GM19324 (cell line): Measurements from ENCODE around the gene CARHSP1.
"Not testable (repeated sequence)": the region's sequence is repeated elsewhere in the genome, so short reads cannot be mapped to it uniquely, and the experiment has no call there.

Experiments used
- ATAC-seq: cut with Tn5 transposase; IDR thresholded peaks from one replicate; pipeline ENCODE4 v1.9.1; 2021; ENCODE audit warnings: mild to moderate bottlenecking, moderate library complexity; ENCODE audit not compliant: unreplicated experiment, low FRiP score

CARHSP1 gene

DNA sequence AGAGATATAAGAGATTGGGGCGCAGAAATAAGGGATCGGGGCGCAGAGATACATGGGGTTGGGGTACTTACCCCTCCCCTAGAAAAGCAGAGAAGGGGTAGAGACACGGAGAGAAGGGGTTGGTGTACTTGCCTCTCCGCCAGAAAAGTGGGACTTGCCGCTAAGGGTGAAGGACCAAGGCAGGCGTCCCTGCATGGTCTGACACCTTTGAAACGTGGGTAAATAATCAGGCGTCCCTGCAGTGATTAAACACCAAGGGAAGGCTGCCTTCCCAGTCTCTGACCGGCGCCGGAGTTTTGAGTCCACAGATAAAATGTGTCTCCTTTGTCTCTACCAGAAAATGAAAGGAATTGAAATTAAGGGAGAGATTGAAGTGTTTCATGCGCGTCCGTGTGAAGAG is 31.2 kb downstream of the CARHSP1 start:
- ATAC-seq, result not testable (repeated sequence)

DNA sequence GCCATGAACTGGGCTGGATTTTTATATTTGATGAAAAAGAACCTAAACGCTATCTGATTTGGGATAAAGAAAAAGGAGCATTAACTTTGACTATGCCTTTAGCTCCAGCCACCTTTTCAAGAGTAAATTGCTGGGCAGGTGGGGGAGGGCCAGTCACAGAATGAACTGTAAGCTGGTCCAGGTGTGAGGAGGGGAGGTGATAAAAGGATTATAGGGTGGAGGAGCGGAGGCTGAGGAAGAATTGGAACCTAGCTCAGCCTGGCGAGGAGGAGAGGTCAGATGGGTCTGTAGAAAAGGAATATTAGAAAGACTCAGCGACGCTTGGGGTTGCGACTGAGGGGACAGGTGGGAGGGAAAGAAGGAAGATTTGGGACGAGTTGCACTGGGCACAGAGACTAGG is 32.0 kb downstream of the CARHSP1 start:
- ATAC-seq, result not testable (repeated sequence)

DNA sequence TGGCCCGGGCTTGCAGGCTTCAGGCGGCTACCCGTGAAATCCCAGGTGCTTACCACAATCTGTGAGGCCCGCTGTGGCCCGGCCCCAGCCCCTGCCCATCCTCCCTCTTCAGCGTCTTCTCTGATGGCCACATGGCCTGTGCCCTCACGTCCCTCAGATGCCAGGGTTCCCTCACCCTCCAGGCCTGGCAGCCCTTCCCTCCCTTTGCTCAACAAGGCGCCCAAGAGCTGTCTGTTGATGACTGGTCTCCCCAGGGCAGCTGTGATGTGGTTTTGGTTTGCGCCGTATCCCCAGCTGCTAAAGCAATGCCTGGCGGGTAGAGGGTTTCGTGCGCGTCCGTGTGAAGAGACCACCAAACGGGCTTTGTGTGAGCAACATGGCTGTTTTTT is 36.1 kb downstream of the CARHSP1 start:
- ATAC-seq, result no peak

DNA sequence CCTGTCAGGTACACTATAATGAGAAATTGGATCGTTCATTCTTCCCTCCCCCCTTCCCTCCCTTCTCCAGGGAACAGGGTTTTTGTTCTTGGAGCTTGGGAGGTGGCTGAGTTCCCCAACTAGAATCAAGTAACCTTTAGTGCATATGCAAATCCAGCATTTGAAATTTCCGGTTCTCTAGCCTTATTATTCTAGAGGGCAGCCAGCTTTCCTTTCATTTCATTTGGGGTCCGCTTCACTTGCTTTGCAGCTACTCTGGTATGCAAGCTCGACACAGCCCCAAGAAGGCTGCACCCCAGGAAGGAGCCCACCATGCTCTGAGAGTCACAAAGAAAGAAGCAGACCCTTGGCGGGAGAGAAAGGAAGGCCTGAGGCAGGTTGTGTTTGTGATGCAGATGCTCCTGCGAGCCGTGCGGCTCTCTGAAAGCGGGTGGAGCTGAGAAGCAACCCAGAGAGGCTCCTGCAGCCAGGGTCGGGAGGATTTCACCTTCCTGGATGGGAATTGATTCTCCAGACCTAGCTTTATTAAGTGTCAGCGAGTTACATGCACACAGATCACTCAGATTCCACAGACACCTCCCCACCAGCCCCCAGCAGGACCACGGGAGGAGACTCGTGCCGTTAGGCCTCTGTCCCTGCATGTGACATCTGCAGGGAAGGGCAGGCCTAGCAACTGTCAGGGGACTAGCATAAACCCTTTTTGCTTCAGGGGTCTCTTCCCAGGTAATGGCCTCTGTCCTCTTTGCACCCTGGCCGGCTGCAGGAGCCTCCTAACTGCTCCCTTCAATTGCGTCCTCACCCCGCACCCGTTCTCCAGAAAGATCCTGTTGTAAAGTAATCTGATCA is 36.7 kb downstream of the CARHSP1 start:
- ATAC-seq, result no peak

DNA sequence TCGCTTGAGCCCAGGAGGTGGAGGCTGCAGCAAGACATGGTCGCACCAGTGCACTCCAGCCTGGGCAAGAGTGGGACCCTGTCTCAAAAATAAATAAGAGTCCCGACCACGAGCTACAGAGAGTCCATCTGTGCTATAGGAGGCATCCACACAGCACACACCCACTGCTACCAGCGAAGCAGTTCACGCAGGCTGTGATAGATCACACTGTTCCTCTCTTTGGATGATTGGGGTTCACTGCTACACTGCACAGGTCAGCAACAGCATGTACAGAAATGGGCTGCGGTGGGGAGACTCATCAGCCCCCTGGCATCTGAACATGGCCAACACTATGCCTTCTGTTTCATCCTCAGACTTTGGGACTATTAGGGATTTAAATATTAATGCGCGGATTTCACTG is 37.4 kb downstream of the CARHSP1 start:
- ATAC-seq, result no peak

DNA sequence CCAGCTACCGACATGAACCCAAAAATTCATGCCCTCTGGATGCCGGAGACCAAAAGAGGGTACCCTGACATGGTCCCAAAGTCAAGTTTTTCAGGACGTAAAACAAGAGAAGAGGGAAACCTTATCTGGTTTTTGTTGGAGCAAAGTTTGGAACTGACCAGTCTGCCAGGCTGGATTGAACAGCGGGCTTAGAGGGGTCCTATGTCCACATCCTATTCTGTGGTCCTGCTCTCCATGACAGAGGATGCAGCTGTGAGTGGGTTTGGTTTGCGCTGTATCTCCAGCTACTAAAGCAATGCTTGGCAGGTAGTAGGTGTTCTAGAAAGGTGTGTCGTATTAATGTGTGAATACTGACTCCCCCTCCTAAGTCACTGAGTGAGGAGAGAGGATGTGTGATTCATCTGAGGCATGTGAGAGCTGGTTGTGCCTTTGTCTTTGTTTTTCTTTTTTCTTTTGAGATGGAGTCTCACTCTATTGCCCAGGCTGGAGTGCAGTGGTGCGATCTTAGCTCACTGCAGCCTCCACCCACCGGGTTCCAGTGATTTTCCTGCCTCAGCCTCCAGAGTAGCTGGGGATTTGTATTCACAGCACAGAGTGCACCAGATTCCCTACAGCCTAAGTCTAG is 40.2 kb downstream of the CARHSP1 start:
- no peak for ATAC-seq

DNA sequence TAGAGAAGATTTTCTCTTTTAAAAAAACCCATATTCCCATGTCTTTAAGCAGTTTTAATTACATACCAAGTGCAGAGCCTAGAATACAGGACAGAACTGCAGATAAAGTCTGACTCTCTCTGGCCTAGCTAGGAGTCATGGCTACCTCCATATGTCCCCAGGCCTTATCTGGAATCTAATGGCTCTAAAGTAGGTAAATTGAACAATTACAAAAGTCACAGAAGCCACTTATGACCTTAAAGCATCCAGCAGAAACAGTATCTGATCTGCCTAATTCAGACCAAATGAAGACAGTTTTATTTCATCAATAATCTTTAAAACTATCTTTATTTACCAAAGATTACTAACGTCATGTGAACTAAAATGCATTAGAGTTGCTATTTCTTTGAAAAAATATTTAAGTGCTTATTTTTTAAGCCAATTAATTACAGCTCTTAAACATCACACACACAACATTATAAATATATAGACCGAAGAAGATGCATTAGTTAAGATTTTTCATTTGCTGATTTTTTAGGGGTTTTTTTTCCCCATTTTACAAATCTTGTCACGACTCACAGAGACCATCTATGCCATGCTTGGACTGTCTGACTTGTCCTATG is 42.4 kb downstream of the CARHSP1 start:
- ATAC-seq, result no peak

DNA sequence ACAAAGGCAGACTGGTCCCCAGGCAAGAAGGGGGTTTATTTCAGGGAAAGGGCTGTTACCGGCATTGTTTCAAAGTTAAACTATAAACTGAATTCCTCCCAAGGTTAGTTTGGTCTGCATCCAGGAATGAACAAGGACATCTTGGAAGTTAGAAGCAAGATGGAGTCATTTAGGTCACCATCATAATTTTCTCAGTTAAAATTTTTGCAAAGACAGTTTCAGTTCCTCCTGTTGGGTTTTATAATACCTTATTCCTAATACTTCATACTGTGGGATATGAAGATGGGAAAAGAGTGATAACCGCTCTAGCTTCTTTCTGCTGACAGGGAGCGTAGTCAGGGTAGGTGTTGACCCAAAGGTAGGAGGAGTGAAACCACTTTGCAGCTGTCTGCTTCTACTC is 46.4 kb downstream of the CARHSP1 start:
- ATAC-seq, result no peak

DNA sequence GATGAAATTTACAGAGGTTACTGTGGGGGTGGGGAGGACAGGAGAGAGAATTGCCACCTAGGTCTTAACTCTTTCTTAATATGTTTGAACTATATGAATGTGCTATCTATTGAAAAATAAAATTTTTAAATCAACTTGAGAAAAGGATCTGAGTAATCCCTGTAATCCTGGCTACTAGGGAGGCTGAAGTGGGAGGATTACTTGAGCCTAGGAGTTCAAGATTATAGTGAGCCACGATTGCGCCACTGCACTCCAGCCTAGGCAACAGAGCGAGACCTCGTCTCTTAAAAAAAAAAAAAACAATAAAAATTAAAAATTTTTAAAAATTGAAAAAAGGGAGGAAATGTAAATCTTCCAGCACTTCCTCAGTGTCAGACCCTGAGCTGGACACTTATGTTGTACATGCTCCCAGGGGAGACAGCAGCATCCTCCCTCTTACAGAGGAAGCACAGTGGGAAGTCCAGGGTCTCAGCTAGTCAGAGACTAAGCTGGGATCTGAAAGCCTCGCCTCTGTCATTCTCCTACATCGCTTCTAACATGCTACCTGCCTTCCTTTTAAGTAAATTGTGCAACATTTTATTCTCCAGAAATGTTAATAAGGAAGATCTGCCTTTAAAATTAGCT is 49.3 kb downstream of the CARHSP1 start:
- no peak for ATAC-seq

DNA sequence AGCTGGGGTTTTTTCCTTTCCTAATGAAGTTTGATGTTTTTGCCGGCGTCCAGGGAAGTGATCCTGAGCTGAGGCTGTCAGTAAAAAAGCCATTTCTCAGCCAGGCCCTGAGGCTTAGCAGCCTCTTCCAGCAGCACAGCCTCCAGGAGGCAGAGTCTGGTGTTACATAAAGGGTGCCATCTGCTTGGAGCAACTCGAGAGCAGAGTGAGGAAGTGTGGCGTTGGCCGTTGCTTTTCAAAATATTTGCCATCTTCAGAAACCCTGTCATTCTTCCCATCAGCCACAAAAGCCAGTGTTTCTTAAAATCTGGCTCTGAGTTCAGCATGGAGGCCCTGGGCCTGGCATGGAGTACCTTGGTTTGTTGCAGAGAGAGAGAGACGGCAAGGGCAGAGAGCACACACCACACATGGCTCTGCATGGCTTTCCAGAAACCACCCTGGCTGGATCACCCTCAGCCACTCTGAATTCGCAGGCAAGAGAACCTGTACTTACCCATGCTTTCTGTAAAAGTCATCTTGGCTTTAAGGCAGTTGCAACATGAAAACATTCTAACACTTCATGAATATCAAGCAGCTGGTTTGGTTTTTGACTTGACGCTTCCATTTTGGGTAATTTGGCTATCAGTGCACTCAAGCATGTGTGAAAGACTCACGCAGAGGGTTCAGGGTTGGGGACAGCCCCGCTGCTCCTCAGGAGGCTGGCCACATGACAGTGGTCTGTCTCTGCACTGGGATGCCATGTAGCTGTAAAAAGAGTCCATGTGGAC is 50.1 kb downstream of the CARHSP1 start:
- no peak for ATAC-seq

DNA sequence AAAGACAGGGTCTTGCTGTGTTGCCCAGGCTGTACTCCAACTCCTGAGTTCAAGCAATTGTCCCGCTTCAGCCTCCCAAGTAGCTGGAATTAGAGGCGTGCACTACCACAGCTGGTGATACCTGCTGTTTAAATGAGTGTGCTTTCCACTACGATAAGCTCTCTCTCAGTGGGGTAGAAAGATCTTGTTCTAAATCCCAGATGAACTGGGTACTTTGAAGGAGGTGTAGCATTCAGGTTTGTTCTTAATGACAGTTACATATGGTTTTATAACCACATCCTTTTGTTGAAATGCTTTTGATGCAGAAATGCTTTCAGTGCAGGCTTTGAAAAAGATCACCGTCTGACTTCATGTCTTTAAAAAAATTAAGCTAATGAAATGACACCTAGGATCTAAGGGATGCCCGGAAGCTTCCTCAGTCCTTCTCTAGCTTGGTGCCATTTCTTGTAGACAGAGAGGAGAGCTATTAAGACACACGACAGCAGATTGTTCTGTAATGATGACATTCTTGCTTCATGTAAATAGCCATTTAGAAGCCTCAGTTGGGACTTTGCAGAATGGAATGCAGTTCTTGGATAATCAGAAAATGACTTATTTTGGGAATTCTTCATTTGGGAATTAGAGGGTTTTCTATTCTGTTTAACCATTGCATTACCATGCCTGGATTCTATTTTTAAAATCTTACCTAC is 51.7 kb downstream of the CARHSP1 start:
- no peak for ATAC-seq

DNA sequence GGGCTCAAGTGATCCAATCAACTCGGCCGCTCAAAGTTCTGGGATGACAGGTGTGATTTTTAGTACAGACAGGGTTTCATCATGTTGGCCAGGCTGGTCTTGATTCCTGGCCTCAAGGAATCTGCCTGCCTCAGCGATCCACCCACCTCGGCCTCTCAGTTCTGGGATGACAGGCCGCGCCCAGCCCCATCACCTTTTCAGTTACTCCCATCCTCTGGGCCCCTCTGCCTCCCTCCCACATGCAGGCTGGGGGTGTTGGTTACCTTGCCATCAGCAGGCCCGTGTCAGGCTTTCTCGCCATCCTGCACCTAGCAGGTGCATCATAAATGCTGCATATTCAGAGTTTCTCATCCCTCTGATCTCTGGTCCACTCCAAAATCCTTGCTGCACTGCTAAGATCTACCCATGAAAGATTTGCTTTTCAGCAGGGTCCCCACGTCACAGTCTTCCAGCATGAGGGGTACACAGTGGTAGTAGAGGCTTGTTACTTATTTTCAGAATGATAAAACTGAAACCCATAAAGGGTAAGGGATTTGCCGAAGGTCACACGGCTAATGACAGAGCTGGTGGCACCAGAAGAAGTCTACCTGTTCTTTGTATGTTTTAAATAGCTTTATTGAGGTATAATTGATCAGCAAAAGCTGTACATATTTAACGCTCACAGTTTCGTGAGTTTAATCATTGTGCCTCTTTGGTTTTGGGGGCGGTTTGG is 54.6 kb downstream of the CARHSP1 start:
- no peak for ATAC-seq

DNA sequence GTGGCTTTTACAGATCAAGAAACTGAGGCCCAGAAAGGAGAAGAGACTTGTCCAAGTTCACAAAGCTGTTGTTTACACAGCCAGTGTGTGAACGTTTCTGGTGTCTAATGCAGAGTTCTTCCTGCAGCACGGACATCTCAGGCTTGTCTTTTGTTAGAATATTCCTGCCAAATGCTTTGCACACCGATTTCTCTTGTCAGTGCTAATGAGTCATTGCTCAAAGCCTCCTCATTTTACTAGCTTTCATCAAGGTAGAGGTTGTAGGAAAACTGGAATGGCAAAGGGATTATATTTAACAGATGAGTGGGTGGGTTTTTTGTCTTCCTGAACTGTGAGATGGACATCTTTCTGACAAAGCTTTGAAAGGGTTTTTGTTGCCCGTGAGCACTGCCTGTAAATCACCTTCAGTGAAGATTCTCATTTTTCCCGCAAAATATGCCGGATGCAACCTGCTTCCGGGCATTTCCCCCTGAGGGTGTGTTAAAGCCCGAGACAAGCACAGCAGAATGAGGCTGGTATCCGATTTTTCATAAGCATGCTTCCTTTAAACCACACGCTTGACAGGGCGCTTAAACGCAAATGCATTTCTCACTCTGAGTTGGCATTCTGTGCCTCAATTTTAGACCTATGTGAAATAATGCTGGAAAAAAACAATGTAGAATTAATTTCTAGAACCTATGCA is 56.5 kb downstream of the CARHSP1 start:
- ATAC-seq, result no peak

DNA sequence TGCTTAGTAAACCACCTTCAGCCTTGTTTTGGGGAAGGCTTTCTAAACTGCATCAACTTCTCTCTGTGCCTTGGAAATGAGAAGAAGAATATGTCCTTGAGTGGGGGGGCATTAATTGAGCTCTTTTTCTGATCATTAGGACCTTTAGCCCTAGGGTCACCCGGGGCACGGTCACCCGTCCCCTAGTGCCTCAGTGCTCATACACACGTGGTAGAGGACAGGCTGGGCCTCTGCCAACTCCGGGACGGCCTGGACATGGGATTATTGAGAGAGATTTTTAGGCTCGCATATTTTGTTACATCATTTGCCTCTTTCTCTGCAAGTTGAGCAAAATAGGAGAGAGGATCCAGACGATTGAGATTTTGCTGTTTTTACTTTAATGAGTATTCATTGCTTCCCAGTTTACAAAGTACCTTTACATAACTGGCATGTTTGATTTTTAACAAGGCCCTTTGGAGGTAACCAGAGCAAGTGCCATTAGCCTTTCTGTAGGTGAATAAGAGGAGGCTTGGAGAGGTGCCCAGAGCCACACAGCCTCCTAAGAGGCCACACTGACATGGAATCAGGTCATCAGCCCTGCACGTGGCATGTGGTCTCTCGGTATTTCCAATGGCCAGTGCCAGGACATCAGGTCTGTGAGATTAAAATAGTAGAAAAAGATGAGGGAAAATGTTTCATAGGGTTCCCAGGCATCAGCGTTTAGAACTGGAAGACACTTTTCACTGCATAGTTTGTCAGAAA is 60.0 kb downstream of the CARHSP1 start:
- ATAC-seq, result no peak

DNA sequence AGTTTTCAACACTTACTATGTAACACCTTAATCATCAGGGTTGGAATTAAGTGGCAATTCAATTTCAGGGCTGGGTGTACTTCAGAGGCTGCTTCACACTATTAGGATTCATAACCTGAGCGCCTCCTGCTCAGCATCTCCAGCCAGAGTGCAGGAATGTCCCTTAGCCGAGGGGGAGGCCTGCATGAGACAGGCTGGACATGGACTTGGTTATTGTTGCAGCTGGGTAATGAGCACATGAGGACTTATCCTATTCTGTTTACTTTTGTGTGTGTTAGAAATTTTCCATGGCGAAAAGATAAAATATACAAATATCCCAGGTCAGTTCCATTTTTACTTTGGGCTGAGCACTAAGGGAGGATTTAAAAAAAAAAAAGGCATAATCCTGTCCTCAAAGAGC is 60.8 kb downstream of the CARHSP1 start:
- no peak for ATAC-seq

DNA sequence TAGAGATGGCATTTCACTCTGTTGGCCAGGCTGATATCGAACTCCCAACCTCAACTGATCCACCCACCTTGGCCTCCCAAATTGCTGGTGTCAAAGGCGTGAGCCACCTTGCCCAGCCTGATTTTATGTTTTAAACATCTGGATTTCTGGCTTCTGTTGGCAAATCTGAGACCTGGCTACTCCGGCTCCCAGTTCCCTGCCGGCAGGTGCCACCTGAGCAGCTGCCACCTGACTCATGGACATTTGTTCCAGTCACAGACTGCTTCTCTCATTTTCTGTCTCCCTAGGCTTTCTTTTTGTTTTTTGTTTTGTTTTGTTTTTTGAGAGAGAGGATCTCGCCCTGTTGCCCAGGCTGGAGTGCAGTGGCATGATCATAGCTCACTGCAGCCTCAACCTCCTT is 61.6 kb downstream of the CARHSP1 start:
- ATAC-seq, result no peak

DNA sequence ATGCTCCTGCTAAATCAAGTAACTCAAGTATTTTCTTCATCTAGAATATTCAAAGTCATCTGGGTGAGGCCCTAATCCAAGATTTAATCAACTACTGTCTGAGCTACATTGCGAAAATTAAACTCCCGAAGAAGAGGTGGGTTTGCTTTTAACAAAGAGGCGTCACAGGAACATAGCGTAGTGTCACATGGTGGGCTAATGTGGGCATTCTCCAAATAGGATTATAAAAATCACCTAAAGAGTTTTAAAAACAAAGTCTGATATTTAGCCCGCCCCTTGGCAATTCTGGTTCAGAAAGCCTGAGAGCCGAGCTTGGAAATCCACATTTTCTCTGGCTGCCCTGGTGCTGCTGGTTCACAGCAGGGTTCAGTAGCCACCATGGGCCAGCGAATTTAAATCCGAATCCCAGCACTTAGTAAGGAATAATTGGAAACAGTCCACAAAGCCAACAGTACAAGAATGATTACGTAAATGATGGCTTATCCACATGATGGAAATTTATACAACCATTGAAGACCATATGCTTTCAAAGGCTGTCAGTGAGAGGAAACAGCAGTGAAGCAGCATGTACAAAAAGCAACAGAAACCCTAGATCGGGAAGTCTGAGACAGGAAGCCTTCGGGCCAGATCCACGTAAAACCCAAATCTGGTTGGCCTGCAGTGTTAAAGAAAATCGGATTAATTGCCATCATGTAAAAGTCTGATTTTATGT is 62.4 kb downstream of the CARHSP1 start:
- no peak for ATAC-seq

DNA sequence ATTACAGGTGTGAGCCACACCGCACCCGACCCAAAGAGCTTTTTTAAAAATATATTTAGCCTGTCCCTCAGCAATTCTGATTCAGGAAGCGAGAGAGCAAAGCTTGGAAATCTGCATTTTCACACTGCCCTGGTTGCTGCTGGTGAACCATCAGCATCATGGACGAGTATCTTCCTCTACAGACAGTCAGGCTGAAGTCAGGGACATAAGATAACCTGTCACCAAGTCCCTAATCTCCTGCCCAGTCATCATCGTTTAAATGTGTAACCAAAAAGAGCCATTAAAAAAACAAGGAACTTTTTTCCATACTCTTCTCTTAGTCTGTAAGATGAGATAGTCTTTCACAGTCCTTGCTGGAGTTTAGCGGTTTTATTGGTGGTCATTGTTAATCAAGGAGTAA is 64.5 kb downstream of the CARHSP1 start:
- no peak for ATAC-seq
